GM18909 (cell line): ENCODE measurements around the gene HLA-C.

Experiments
- ATAC-seq: cut with Tn5 transposase; IDR thresholded peaks from one replicate; pipeline ENCODE4 v1.9.1; 2021; ENCODE audit warnings: mild to moderate bottlenecking; ENCODE audit not compliant: unreplicated experiment, poor library complexity

The HLA-C gene

DNA sequence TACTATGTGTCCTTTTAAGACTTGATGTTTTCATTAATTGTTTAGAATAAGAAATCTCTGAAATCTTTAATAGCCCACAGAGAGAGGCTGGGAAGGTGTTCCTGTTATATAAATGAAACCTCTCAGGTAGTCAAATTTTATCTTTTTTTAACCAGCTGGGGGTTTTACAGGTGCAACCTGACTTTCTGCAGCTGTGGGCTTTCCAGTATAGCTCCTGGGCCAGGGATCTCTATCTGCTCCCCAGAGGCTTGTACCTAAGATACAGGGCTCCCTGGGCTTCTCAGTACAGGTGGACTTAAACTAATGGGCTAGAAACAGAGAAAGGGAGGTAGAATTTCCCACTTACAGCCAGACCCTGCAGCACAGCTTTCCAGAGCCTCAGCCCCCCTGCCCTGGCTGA, 49.4 kb downstream of the HLA-C start:
- no peak for ATAC-seq
